Breast epithelium (tissue), 4 donors: ENCODE results near the gene SLC12A5. TPM values are rescaled to one million over a fixed set of nuclear protein-coding genes. Genes with fewer than 3 reads are reported as not detected.

ENCODE experiments used
- DNase-seq, 2 donors: peaks; one replicate each; pipeline ENCODE4 v3.0.0-alpha.2; 2019; ENCODE audit warnings: low spot score in 2 of 2
- H3K27ac ChIP-seq, 2 donors: fragments of 200-600 bp; sonication (generic) in 1 of 2; one replicate each; pipeline ENCODE4 v1.5.1; 2016 to 2019; ENCODE audit warnings: mild to moderate bottlenecking in 1 of 2
- H3K27me3 ChIP-seq, 2 donors: fragments of 200-600 bp; sonication (generic) in 1 of 2; one replicate each; pipeline versions ENCODE4 v1.5.1 to v1.6.0; 2017 to 2019; ENCODE audit warnings: control low read depth in 1 of 2, mild to moderate bottlenecking in 1 of 2
- H3K36me3 ChIP-seq: fragments of 200-600 bp; one replicate; pipeline ENCODE4 v1.5.1; 2019
- H3K4me1 ChIP-seq, 2 donors: fragments of 200-600 bp; sonication (generic); one replicate each; pipeline ENCODE4 v1.5.1; 2016 to 2019; ENCODE audit warnings: control low read depth in 1 of 2
- H3K4me3 ChIP-seq, 3 donors: fragments of 200-600 bp; sonication (generic); 1 replicate in 2 of 3; 2 replicates in 1 of 3; pipeline ENCODE4 v1.5.1; 2016 to 2019; ENCODE audit warnings: mild to moderate bottlenecking in 3 of 3, moderate library complexity in 2 of 3
- H3K9me3 ChIP-seq, 2 donors: fragments of 200-600 bp; sonication (generic) in 1 of 2; one replicate each; pipeline ENCODE4 v1.5.1; 2016 to 2019; ENCODE audit warnings: control low read depth in 1 of 2
- CTCF ChIP-seq, 3 donors: fragments of 450-650 bp; IDR thresholded peaks; one replicate each; pipeline ENCODE4 v1.5.1; 2016 to 2017; ENCODE audit warnings: antibody characterized with exemption in 3 of 3, mild to moderate bottlenecking in 3 of 3, moderate library complexity in 3 of 3
- POLR2A ChIP-seq: fragments of 450-650 bp; IDR thresholded peaks from one replicate; pipeline ENCODE4 v1.6.1; 2016; ENCODE audit warnings: antibody characterized with exemption, mild to moderate bottlenecking, moderate library complexity
- POLR2AphosphoS5 ChIP-seq, 3 donors: sonication (generic); formaldehyde crosslinking; IDR thresholded peaks; one replicate each; pipeline ENCODE4 v1.6.1; 2017; ENCODE audit warnings: antibody characterized with exemption in 3 of 3
- intact Hi-C: fragments of 100-400 bp; cut with DNase I; formaldehyde crosslinking; loops from one replicate; pipeline ENCODE4 v1.15.1; 2023; ENCODE audit warnings: low total_unique reads
- total RNA-seq, 3 donors: library from RNA; depleted of rRNA; stranded (reverse); fragments of >200 nt; gene quantifications; one replicate each; pipeline ENCODE4 v1.1.0, GENCODE V29; 2016

SLC12A5 gene
- total RNA-seq, 3 donors from 2014 or later: 0.33 TPM; not detected in 2

- no peaks in the 10 kb centered on the region for H3K9me3 ChIP-seq
- TF ChIP-seq POLR2A (no peak), POLR2AphosphoS5 (IDR thresholded peaks at IDR 0.05) (no peak), CTCF (IDR thresholded peaks at IDR 0.05) (no peak)
- intact Hi-C loops: no loop called here
- DNase-seq: no peak
- peaks cover 0 to 24% of the 10 kb centered on the region in 2 donors for H3K27me3 ChIP-seq
- no peak overlapping the region for H3K27ac ChIP-seq
- H3K4me1 ChIP-seq: no peaks in the 10 kb centered on the region
- H3K36me3 ChIP-seq: no peaks in the 10 kb centered on the region
- no peak overlapping the region for H3K4me3 ChIP-seq
Observed at GRCh38 chr20:46002008-46002407, 27.0 kb upstream of the SLC12A5 start.

GRCh38 chr20:46004187-46004586 is 24.8 kb upstream of the SLC12A5 start:
- H3K27ac ChIP-seq: no peak overlapping the region

GRCh38 chr20:46004889-46005473 is 24.0 kb upstream of the SLC12A5 start:
- Histone ChIP-seq H3K9me3 (no peaks in the 10 kb centered on the region), H3K36me3 (no peaks in the 10 kb centered on the region), H3K4me1 (no peaks in the 10 kb centered on the region), H3K4me3 (no peak overlapping the region), H3K27me3 (peaks cover 0 to 44% of the 10 kb centered on the region in 2 donors), H3K27ac (no peak overlapping the region)
- TF ChIP-seq CTCF (IDR thresholded peaks at IDR 0.05): no peak
- no peak for TF ChIP-seq POLR2AphosphoS5 (IDR thresholded peaks at IDR 0.05)
- TF ChIP-seq POLR2A: no peak
- intact Hi-C loops: no loop called here
- DNase-seq: no peak

More at GRCh38 chr20:46004187-46004586, 24.8 kb upstream of the SLC12A5 start:
- Histone ChIP-seq H3K36me3 (no peaks in the 10 kb centered on the region), H3K4me1 (no peaks in the 10 kb centered on the region), H3K27me3 (peaks cover 0 to 36% of the 10 kb centered on the region in 2 donors), H3K9me3 (no peaks in the 10 kb centered on the region), H3K4me3 (no peak overlapping the region)
- intact Hi-C loops: no loop called here
- no peak for TF ChIP-seq POLR2A
- no peak for TF ChIP-seq POLR2AphosphoS5 (IDR thresholded peaks at IDR 0.05)
- TF ChIP-seq CTCF (IDR thresholded peaks at IDR 0.05): no peak
- no peak for DNase-seq

GRCh38 chr20:46006022-46006705 is 22.9 kb upstream of the SLC12A5 start:
- H3K4me3 ChIP-seq: no peak overlapping the region
- TF ChIP-seq CTCF (IDR thresholded peaks at IDR 0.05): no peak
- no peak for TF ChIP-seq POLR2AphosphoS5 (IDR thresholded peaks at IDR 0.05)
- no peak for TF ChIP-seq POLR2A
- no peak overlapping the region for H3K27ac ChIP-seq
- no peaks in the 10 kb centered on the region for H3K9me3 ChIP-seq
- DNase-seq: no peak
- peaks cover 0 to 55% of the 10 kb centered on the region in 2 donors for H3K27me3 ChIP-seq
- H3K36me3 ChIP-seq: no peaks in the 10 kb centered on the region
- H3K4me1 ChIP-seq: no peaks in the 10 kb centered on the region
- intact Hi-C loops: no loop called here

GRCh38 chr20:46006964-46007363 is 22.1 kb upstream of the SLC12A5 start:
- DNase-seq: no peak
- intact Hi-C loops: no loop called here
- H3K9me3 ChIP-seq: no peaks in the 10 kb centered on the region
- H3K36me3 ChIP-seq: no peaks in the 10 kb centered on the region
- H3K27me3 ChIP-seq: peaks cover 0 to 63% of the 10 kb centered on the region in 2 donors
- H3K27ac ChIP-seq: no peak overlapping the region
- no peaks in the 10 kb centered on the region for H3K4me1 ChIP-seq
- TF ChIP-seq POLR2AphosphoS5 (IDR thresholded peaks at IDR 0.05) (no peak), POLR2A (no peak), CTCF (IDR thresholded peaks at IDR 0.05) (no peak)
- no peak overlapping the region for H3K4me3 ChIP-seq
